ENCODE results near the gene ABCA3. TPM values are rescaled to one million over a fixed set of nuclear protein-coding genes. Genes with fewer than 3 reads are reported as not detected.

Gene ABCA3
- total and polyA plus RNA-seq, 2 experiments from 2014 or later = 3.0 to 4.1 TPM

- TF ChIP-seq ZNF462 (CRISPR knock-in tag; IDR thresholded peaks at IDR 0.05) (no peak), ETS1 (IDR thresholded peaks at IDR 0.05) (no peak), CTCF (conservative IDR thresholded peaks at IDR 0.05; ENCODE audit: low read depth in 2 of 2) (no peak), ZNF331 (CRISPR knock-in tag; IDR thresholded peaks at IDR 0.05; ENCODE audit: low read depth) (no peak)
These were observed 43.9 kb upstream of the ABCA3 start (continued) for GRCh38 chr16:2384426-2384825.

- H4K20me1 ChIP-seq (replicated peaks; ENCODE audit: insufficient read depth) = no peaks in the 10 kb centered on the region
- no peak overlapping the region for H2AFZ ChIP-seq
- Mint-ChIP-seq H3K9me3 (peaks cover 9% of the 10 kb centered on the region), H3K27me3 (ENCODE audit: insufficient read depth, low read depth, poor library complexity) (peaks cover 14% of the 10 kb centered on the region), H3K27ac (no peak overlapping the region), H3K36me3 (ENCODE audit: low read depth) (peaks cover 9% of the 10 kb centered on the region), H3K4me1 (peaks cover 23% of the 10 kb centered on the region), H3K4me3 (no peak overlapping the region)
- no peaks in the 10 kb centered on the region for H3K9me2 ChIP-seq (ENCODE audit: insufficient read depth)
- H3F3A ChIP-seq (replicated peaks; ENCODE audit: low read depth) = peaks cover 6% of the 10 kb centered on the region; the same call in 1 of the 2 replicates
- no peak overlapping the region for H3K4me2 ChIP-seq
- no peak overlapping the region for H3K4me3 ChIP-seq
- H3K79me2 ChIP-seq (replicated peaks; ENCODE audit: insufficient read depth) = no peaks in the 10 kb centered on the region
- peaks cover 20% of the 10 kb centered on the region for H3K4me1 ChIP-seq (ENCODE audit: insufficient read depth)
- H3K36me3 ChIP-seq (ENCODE audit: insufficient read depth) = no peaks in the 10 kb centered on the region
- DNase-seq (ENCODE audit: low spot score) (no peak), ATAC-seq (no peak)
- H3K27ac ChIP-seq (ENCODE audit: low read depth) = no peak overlapping the region
- no peaks in the 10 kb centered on the region for H3K27me3 ChIP-seq (ENCODE audit: insufficient read depth)
- TF ChIP-seq CTCF (conservative IDR thresholded peaks at IDR 0.05; ENCODE audit: low read depth in 2 of 2) = no peak
- TF ChIP-seq ETS1 (IDR thresholded peaks at IDR 0.05) = no peak
- no peak for TF ChIP-seq CREB1 (CRISPR knock-in tag; IDR thresholded peaks at IDR 0.05; ENCODE audit: low read depth)
- no peak for TF ChIP-seq JUNB (IDR thresholded peaks at IDR 0.05; ENCODE audit: unreplicated experiment)
- no peak for TF ChIP-seq ZNF331 (CRISPR knock-in tag; IDR thresholded peaks at IDR 0.05; ENCODE audit: low read depth)
- no peak for TF ChIP-seq EZH2 (IDR thresholded peaks at IDR 0.05; ENCODE audit: low read depth, unreplicated experiment)
- no peak for TF ChIP-seq NANOG (IDR thresholded peaks at IDR 0.05; ENCODE audit: borderline replicate concordance)
- no peak for TF ChIP-seq POLR2AphosphoS5 (IDR thresholded peaks at IDR 0.05; ENCODE audit: low read depth)
- TF ChIP-seq ZNF114 (CRISPR knock-in tag; IDR thresholded peaks at IDR 0.05) = no peak
- TF ChIP-seq EZH2phosphoT487 (IDR thresholded peaks at IDR 0.05; ENCODE audit: unreplicated experiment) = no peak
These were observed 43.0 kb upstream of the ABCA3 start for GRCh38 chr16:2383501-2383900.
